Nephron (organoid): ENCODE results near the gene TNNI2.
A peak's percentile ranks its signal among the peaks of the same experiment; 100 is the strongest.

Experiments
- H3K27ac Mint-ChIP-seq, 3 experiments: 2 replicates each; pipeline ENCODE4 v1.8.0; 2020; ENCODE audit warnings: mixed read lengths in 3 of 3, mild to moderate bottlenecking in 2 of 3, moderate library complexity in 1 of 3
- H3K27me3 Mint-ChIP-seq: 2 replicates; pipeline ENCODE4 v1.8.0; 2021; ENCODE audit warnings: low read depth, mild to moderate bottlenecking, moderate library complexity, mixed read lengths
- H3K36me3 Mint-ChIP-seq: 2 replicates; pipeline ENCODE4 v1.8.0; 2020; ENCODE audit warnings: low read depth, mixed read lengths
- H3K4me1 Mint-ChIP-seq: 2 replicates; pipeline ENCODE4 v1.8.0; 2020; ENCODE audit warnings: mixed read lengths
- H3K4me3 Mint-ChIP-seq, 3 experiments: 2 replicates each; pipeline ENCODE4 v1.8.0; 2020; ENCODE audit warnings: mild to moderate bottlenecking in 3 of 3, mixed read lengths in 3 of 3, moderate library complexity in 2 of 3
- H3K9me3 Mint-ChIP-seq: 2 replicates; pipeline ENCODE4 v1.8.0; 2020; ENCODE audit warnings: mixed read lengths
- TF ChIP-seq, protein P1 (sequence below), 3 experiments: fragments of 200-600 bp; sonication (generic); IDR thresholded peaks; one replicate each; pipeline ENCODE4 v1.5.0; 2021; ENCODE audit warnings: antibody characterized with exemption in 3 of 3; ENCODE audit not compliant: unreplicated experiment in 3 of 3

TNNI2 gene

DNA sequence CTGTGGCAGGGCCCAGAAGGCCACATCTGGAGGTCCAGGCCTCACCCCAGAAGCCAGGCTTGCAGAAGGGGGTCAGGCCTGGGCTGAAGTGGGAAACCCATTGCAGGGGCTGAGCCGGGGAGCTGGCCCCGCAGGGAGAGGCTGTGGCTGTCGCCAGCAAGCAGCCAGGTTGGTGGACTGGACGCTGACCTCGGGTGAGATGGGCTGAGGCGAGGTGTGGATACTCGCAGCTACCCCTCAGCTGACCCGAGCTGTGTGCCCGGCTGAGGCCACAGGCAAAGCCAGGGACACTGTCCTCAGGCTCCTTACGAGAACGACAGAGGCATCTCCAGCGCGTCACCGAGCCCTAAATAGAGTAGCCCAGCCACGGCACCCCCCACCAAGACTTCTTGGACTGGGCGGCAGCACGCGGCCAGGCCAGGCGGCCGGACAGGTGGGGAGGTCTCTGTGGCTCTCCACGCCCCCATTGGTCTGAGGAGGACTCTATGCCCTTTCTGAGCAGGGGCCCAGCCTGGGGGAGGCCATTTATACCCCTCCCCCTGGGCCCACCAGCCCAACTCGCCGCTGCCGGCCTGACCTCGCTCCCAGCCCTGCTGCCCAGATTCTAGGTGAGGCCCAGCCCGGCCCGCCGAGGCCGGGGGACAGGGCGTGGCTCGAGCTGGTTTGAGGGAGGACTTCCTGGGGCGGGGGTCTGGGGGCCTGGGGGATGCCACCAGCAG is at the start of gene TNNI2:
Gene TNNI2, plus strand, starts transcription at position 556 of the 719 bp plus-strand sequence. CDS start 716 bp downstream, outside the sequence.
- H3K27me3 Mint-ChIP-seq: peaks cover 2% of the 10 kb centered on the region
- TF ChIP-seq, protein P1, sequence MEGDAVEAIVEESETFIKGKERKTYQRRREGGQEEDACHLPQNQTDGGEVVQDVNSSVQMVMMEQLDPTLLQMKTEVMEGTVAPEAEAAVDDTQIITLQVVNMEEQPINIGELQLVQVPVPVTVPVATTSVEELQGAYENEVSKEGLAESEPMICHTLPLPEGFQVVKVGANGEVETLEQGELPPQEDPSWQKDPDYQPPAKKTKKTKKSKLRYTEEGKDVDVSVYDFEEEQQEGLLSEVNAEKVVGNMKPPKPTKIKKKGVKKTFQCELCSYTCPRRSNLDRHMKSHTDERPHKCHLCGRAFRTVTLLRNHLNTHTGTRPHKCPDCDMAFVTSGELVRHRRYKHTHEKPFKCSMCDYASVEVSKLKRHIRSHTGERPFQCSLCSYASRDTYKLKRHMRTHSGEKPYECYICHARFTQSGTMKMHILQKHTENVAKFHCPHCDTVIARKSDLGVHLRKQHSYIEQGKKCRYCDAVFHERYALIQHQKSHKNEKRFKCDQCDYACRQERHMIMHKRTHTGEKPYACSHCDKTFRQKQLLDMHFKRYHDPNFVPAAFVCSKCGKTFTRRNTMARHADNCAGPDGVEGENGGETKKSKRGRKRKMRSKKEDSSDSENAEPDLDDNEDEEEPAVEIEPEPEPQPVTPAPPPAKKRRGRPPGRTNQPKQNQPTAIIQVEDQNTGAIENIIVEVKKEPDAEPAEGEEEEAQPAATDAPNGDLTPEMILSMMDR (IDR thresholded peaks at IDR 0.05; ENCODE audit: unreplicated experiment in 3 of 3): no peak
- H3K36me3 Mint-ChIP-seq: no peaks in the 10 kb centered on the region
- H3K27ac Mint-ChIP-seq: peak within 1 kb of the TSS in 2 of 3 experiments; percentile 47 to 77
- H3K4me3 Mint-ChIP-seq: peak within 1 kb of the TSS in 2 of 3 experiments; percentile 60 to 74
- H3K9me3 Mint-ChIP-seq: no peaks in the 10 kb centered on the region
- peaks cover 7% of the 10 kb centered on the region for H3K4me1 Mint-ChIP-seq

DNA sequence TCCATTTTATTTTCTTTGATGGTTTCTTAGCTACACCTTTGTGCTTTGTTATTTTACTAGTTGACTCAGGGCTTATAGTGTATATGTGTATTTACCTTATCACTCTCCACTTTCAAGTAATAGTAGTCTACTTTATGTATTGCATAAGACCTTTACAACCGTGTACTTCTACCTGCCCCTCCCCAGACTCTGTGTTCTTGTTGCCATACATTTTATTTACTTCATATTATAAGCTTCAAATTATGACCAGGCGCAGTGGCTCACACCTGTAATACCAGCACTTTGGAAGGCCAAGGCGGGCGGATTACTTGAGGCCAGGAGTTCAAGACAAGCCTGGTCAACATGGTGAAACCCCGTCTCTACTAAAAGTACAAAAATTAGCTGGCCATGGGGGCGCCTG is 46.9 kb upstream of the TNNI2 start:
- H3K36me3 Mint-ChIP-seq: no peaks in the 10 kb centered on the region
- TF ChIP-seq, protein P1 (IDR thresholded peaks at IDR 0.05; ENCODE audit: unreplicated experiment in 3 of 3): no peak
- H3K27me3 Mint-ChIP-seq: peaks cover 34% of the 10 kb centered on the region

DNA sequence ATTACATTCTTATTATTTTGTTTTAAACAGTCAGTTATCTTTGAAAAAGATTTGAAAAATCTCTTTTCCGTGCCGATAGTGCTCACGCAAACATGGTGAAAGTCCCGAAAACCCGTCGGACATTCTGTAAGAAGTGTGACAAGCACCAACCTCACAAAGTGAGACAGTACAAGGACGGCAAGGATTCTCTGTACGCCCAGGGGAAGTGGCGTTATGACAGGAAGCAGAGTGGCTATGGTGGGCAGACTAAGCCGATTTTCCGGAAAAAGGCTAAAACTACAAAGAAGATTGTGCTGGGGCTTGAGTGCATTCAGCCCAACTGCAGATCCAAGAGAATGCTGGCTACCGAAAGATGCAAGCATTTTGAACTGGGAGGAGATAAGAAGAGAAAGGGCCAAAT is 46.3 kb upstream of the TNNI2 start:
- Mint-ChIP-seq H3K4me1 (no peaks in the 10 kb centered on the region), H3K27me3 (peaks cover 37% of the 10 kb centered on the region), H3K9me3 (peaks cover 4% of the 10 kb centered on the region), H3K4me3 (no peak overlapping the region), H3K36me3 (no peaks in the 10 kb centered on the region), H3K27ac (no peak overlapping the region)
- TF ChIP-seq, protein P1 (IDR thresholded peaks at IDR 0.05; ENCODE audit: unreplicated experiment in 3 of 3): no peak

More for the DNA sequence above, 46.9 kb upstream of the TNNI2 start:
- Mint-ChIP-seq H3K4me1 (no peaks in the 10 kb centered on the region), H3K9me3 (peaks cover 6% of the 10 kb centered on the region), H3K4me3 (no peak overlapping the region), H3K27ac (no peak overlapping the region)

DNA sequence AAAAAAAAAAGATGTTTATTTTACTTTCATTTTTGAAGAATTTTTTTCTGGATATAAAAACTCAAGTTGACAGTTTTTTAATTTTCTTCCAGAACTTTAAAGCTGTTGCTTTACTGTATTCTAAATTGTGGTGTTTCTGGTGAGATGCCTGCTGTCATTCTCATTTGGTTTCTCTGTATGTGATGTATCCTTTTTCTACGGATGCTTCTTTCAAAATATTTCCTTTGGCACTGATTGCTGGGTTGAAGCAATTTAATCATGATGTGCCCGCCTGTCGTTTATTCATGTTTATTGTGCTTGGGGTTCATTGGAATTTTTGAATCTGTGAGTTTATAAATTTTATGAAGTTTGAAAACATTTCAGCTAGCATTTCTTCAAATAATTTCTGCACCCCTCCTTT is 45.7 kb upstream of the TNNI2 start:
- TF ChIP-seq, protein P1 (IDR thresholded peaks at IDR 0.05; ENCODE audit: unreplicated experiment in 3 of 3): no peak
- Mint-ChIP-seq H3K36me3 (no peaks in the 10 kb centered on the region), H3K27ac (no peak overlapping the region), H3K4me3 (no peak overlapping the region), H3K9me3 (peaks cover 3% of the 10 kb centered on the region), H3K27me3 (peaks cover 39% of the 10 kb centered on the region), H3K4me1 (no peaks in the 10 kb centered on the region)

DNA sequence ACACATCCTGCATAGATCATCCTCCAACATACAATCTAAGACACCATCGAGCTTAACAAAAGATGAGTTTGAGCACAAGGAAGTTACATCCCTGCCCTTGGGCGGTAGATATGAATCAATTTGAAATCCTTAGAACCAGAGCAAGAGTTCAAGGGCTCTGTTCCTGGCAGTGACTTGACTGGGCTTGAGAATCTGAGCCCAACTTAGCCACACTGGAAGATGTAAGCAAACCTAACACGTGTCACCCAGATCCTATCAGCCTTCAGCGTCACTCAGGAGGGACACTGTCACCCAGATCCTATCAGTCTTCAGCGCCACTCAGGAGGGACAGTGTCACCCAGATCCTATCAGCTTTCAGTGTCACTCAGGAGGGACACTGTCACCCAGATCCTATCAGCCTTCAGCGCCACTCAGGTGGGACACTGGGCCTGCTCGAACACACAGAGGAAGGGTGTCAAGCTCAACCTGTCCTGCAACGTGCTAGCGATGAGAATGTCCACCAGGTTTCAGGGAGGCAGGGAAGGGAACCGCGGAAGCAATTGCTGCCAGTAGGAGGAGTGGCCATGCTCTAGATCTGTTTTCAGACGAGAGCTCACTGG is 42.3 kb upstream of the TNNI2 start:
- Mint-ChIP-seq H3K27me3 (peaks cover 33% of the 10 kb centered on the region), H3K9me3 (no peaks in the 10 kb centered on the region), H3K4me1 (no peaks in the 10 kb centered on the region), H3K36me3 (no peaks in the 10 kb centered on the region), H3K4me3 (no peak overlapping the region), H3K27ac (no peak overlapping the region)
- TF ChIP-seq, protein P1 (IDR thresholded peaks at IDR 0.05; ENCODE audit: unreplicated experiment in 3 of 3): no peak
